ENCODE measurements around the gene APBA2.

The APBA2 gene

DNA sequence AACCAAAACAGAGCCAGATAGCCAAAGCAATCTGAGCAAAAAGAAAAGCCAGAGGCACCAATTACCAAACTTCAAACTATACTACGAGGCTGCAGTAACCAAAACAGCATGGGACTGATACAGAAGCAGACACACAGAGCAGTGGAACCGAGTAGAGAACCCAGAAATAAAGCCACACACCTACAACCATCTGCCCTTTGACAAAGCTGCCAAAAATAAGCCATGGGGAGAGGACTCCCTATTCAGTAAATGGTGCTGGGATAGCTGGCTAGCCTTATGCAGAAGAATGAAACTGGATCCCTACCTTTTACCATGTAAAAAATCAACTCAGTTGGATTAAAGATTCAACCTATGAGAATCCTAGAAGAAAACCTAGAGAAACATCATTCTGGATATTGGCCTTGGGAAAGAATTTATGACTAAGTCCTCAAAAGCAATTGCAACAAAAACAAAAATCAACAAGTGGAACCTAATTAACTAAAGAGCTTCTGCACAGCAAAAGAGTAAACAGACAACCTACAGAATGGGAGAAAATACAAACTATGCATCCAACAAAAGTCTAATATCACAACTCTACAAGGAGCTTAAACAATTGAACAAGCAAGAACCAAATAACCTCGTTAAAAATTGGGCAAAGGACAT lies 95.1 kb downstream of the APBA2 start:
- no peak overlapping the region for H3K4me3 ChIP-seq (ENCODE audit: low read depth, low read length)
- TF ChIP-seq, protein P1, sequence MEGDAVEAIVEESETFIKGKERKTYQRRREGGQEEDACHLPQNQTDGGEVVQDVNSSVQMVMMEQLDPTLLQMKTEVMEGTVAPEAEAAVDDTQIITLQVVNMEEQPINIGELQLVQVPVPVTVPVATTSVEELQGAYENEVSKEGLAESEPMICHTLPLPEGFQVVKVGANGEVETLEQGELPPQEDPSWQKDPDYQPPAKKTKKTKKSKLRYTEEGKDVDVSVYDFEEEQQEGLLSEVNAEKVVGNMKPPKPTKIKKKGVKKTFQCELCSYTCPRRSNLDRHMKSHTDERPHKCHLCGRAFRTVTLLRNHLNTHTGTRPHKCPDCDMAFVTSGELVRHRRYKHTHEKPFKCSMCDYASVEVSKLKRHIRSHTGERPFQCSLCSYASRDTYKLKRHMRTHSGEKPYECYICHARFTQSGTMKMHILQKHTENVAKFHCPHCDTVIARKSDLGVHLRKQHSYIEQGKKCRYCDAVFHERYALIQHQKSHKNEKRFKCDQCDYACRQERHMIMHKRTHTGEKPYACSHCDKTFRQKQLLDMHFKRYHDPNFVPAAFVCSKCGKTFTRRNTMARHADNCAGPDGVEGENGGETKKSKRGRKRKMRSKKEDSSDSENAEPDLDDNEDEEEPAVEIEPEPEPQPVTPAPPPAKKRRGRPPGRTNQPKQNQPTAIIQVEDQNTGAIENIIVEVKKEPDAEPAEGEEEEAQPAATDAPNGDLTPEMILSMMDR (IDR thresholded peaks at IDR 0.05; ENCODE audit: low read depth, low read length, missing control alignments): no peak
- no peak for DNase-seq (ENCODE audit: low read depth)
- in situ Hi-C loops (cut with HindIII; ENCODE audit: low sequenced_read_pairs): no loop called here

GRCh38 chr15:28981351-28981720 lies 95.6 kb downstream of the APBA2 start:
- TF ChIP-seq, protein P1 (IDR thresholded peaks at IDR 0.05; ENCODE audit: low read depth, low read length, missing control alignments): no peak
- no peak for DNase-seq (ENCODE audit: low read depth)

DNA sequence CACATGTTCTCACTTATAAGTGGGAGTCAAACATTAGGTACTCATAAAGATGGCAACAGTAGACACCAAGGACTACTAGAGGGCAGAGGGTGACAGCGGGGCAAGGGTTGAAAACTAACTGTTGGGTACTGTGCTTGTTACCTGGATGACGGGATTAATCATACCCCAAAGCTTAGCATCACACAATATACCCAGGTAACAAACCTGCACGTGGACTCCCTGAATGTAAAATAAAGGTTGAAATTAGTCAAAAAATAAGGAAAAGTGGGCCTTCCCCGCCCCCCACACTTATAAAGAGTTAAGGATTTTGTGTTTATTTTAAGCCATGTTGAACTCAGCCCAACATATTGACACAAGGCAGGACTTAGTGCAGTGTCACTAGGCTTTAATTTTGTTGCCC lies 96.1 kb downstream of the APBA2 start:
- no peak for DNase-seq (ENCODE audit: low read depth)
- H3K4me3 ChIP-seq (ENCODE audit: low read depth, low read length): no peak overlapping the region
- in situ Hi-C loops (cut with HindIII; ENCODE audit: low sequenced_read_pairs): no loop called here
- TF ChIP-seq, protein P1 (IDR thresholded peaks at IDR 0.05; ENCODE audit: low read depth, low read length, missing control alignments): no peak

More at GRCh38 chr15:28981351-28981720, 95.6 kb downstream of the APBA2 start:
- in situ Hi-C loops (cut with HindIII; ENCODE audit: low sequenced_read_pairs): no loop called here
- H3K4me3 ChIP-seq (ENCODE audit: low read depth, low read length): no peak overlapping the region

GRCh38 chr15:28982886-28983285 lies 97.1 kb downstream of the APBA2 start:
- in situ Hi-C loops (cut with HindIII; ENCODE audit: low sequenced_read_pairs): no loop called here
- no peak overlapping the region for H3K4me3 ChIP-seq (ENCODE audit: low read depth, low read length)
- TF ChIP-seq, protein P1 (IDR thresholded peaks at IDR 0.05; ENCODE audit: low read depth, low read length, missing control alignments): no peak
- DNase-seq (ENCODE audit: low read depth): no peak

DNA sequence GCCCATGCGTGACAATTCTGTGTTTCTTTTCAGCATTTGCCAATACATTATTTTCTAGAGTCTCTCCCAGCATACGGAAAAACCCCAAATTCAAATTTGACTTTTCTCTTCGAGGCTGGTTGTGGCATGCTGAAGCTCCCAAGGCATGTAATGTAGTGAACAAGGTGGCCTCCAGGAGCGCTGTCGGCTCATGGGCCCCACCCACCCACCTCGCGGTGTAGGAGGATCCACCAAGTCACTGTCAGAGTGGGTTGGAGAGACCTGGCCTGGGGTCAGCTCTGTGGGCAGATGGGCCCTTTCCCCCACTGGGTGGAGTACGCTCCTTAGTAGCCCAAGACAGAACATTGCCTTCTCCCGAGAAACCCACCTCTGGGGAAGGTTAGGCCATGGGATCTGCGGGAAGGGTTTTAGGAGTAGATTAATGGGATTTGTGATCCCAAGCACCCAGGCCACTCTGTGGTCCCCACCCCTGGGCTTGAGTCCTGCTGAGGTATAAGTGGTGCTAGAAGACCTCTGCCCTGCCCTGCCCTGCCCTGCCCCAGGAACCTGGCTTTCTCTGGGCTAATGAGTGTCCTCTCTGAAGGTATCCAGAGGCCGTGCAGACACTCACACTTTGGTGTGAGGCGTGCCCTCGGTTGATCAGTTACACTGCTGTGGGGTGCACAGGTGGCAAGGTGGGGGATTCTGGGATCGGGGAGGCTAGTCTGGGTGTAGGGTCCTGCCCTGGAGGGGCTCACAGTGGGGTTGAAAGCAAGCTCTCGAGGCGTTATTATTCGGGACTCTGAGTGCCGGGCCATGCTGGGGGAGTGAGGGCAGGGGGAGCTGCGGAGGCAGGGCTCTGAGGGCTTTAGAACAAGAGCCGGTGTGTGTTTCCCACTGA lies 97.9 kb downstream of the APBA2 start:
- TF ChIP-seq, protein P1 (IDR thresholded peaks at IDR 0.05; ENCODE audit: low read depth, low read length, missing control alignments): peak; percentile 8
- no peak overlapping the region for H3K4me3 ChIP-seq (ENCODE audit: low read depth, low read length)
- in situ Hi-C loops (cut with HindIII; ENCODE audit: low sequenced_read_pairs): no loop called here
- no peak for DNase-seq (ENCODE audit: low read depth)

DNA sequence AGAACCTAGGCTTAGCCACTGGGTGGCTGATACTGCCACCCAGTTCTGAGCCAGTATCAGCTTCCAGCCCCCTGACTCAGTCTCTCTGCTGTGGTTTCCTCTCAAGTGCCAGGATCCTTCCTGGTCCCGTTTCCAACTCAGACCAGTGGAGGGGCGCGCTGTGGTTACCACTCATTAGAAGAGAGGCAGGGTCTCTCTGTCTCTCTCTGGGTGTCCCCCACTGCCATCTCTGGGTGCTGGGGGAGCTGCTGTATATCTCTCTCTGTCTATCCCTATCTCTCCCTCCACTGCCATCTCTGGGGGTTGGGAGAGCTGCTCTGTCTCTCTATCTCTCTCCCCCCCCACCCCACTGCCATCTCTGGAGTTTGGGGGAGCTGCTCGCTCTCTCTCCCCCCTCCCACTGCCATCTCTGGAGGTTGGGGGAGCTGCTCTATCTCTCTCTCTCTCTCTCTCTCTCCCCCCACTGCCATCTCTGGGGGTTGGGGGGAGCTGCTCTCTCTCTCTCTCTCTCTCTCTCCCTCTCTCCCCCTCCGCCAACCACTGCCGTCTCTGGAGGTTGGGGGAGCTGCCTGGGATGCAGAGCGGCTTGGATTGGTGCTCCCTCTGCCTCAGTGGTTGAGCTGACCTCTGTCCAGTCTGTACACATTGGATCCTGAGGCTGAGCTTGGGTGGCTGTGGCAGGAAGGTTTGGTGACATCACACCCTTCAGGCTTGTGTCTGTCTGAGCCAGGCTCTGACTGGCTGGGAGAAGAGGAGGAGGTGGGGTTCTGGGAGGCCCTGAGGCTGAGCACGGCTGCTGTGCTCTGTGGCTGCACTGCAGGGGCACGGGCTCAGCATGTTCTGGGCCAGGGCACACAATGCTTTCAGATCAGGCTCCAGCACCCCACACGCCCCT lies 98.9 kb downstream of the APBA2 start:
- no peak for DNase-seq (ENCODE audit: low read depth)

More for the DNA sequence above, 98.9 kb downstream of the APBA2 start:
- TF ChIP-seq, protein P1 (IDR thresholded peaks at IDR 0.05; ENCODE audit: low read depth, low read length, missing control alignments): no peak
- in situ Hi-C loops (cut with HindIII; ENCODE audit: low sequenced_read_pairs): no loop called here
- no peak overlapping the region for H3K4me3 ChIP-seq (ENCODE audit: low read depth, low read length)
